ENCODE measurements around the gene GPR31. TPM values are rescaled to one million over a fixed set of nuclear protein-coding genes. Genes with fewer than 3 reads are reported as not detected.

The GPR31 gene
- total RNA-seq, 1 donor from 2014 or later = not detected

DNA sequence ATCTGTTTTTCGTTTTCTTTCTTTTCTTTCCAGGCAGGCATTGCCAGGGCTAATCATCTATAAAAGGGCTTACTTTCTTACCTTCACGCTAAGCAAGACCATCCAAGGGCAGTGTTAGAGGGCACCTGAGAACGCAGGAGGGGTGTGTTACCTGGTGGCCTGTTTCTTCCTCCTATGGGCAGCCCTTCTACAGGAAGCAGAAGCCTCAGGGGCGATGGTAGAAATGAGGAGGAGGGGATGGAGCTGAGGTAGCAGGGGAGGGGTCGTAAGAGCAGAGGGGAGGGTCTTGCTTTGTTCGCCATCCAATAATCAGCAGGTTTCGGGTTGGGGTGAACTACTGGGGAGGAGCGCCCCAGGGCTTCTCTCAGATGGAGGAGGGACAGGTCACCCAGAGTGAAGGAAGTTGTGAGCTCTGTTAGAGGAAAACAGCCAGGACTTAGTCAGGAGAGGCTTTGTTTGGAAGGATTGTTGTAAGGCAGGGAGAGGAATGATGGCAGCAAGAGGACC, 36.4 kb downstream of the GPR31 start:
- Histone ChIP-seq H3K79me2 (ENCODE audit: insufficient read depth, low read length) (no peaks in the 10 kb centered on the region), H3K9me3 (ENCODE audit: insufficient read depth, low read depth, low read length) (no peaks in the 10 kb centered on the region), H4K20me1 (ENCODE audit: insufficient read depth, low read length) (no peaks in the 10 kb centered on the region), H3K36me3 (ENCODE audit: insufficient read depth, low read length) (no peaks in the 10 kb centered on the region), H3K27me3 (ENCODE audit: insufficient read depth, low read length) (no peaks in the 10 kb centered on the region), H2AFZ (ENCODE audit: low read depth, low read length) (no peak overlapping the region), H3K4me3 (ENCODE audit: insufficient read depth, low read depth, low read length) (no peak overlapping the region), H3K4me2 (ENCODE audit: low read length) (no peak overlapping the region), H3K27ac (ENCODE audit: low read depth, low read length) (no peak overlapping the region), H3K9ac (ENCODE audit: low read length) (no peak overlapping the region), H3K4me1 (ENCODE audit: insufficient read depth, low read length) (no peaks in the 10 kb centered on the region)
- H3K36me3 Mint-ChIP-seq (ENCODE audit: low read depth, unreplicated experiment) = no peaks in the 10 kb centered on the region
- peaks cover 5% of the 10 kb centered on the region for H3K9me3 Mint-ChIP-seq (ENCODE audit: unreplicated experiment)
- DNase-seq (ENCODE audit: low read depth) = no peak
- no peaks in the 10 kb centered on the region for H3K4me1 Mint-ChIP-seq (ENCODE audit: low read depth, unreplicated experiment)
- H3K27ac Mint-ChIP-seq (ENCODE audit: unreplicated experiment) = no peak overlapping the region
- peaks cover 16% of the 10 kb centered on the region for H3K27me3 Mint-ChIP-seq (ENCODE audit: low read depth, unreplicated experiment)
- no peak for TF ChIP-seq EZH2 (IDR thresholded peaks at IDR 0.05; ENCODE audit: insufficient read depth, low read length)
- TF ChIP-seq, protein P1, sequence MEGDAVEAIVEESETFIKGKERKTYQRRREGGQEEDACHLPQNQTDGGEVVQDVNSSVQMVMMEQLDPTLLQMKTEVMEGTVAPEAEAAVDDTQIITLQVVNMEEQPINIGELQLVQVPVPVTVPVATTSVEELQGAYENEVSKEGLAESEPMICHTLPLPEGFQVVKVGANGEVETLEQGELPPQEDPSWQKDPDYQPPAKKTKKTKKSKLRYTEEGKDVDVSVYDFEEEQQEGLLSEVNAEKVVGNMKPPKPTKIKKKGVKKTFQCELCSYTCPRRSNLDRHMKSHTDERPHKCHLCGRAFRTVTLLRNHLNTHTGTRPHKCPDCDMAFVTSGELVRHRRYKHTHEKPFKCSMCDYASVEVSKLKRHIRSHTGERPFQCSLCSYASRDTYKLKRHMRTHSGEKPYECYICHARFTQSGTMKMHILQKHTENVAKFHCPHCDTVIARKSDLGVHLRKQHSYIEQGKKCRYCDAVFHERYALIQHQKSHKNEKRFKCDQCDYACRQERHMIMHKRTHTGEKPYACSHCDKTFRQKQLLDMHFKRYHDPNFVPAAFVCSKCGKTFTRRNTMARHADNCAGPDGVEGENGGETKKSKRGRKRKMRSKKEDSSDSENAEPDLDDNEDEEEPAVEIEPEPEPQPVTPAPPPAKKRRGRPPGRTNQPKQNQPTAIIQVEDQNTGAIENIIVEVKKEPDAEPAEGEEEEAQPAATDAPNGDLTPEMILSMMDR (IDR thresholded peaks at IDR 0.05; ENCODE audit: insufficient read depth, low read depth, low read length) = no peak
- no peak for FAIRE-seq
- no peak overlapping the region for H3K4me3 Mint-ChIP-seq (ENCODE audit: unreplicated experiment)

DNA sequence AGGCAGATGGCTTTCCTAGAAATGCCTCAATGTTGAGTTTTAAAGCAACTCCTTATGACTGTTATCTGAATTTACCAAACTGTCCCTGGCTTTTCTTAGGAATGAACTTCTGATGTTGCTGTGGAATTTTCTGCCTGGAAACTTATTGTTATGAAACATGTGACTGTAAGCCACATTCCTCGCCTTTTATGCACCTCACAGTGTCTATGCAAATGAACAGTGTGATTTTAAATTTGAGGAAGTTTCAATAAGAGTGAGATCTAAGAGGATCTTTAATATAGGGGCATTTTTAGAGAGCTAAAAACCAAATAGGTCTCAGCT, 37.2 kb downstream of the GPR31 start:
- Histone ChIP-seq H3K9me3 (ENCODE audit: insufficient read depth, low read depth, low read length) (no peaks in the 10 kb centered on the region), H3K27me3 (ENCODE audit: insufficient read depth, low read length) (no peaks in the 10 kb centered on the region), H3K4me3 (ENCODE audit: insufficient read depth, low read depth, low read length) (no peak overlapping the region), H3K4me2 (ENCODE audit: low read length) (no peak overlapping the region), H4K20me1 (ENCODE audit: insufficient read depth, low read length) (no peaks in the 10 kb centered on the region), H3K36me3 (ENCODE audit: insufficient read depth, low read length) (no peaks in the 10 kb centered on the region), H3K79me2 (ENCODE audit: insufficient read depth, low read length) (no peaks in the 10 kb centered on the region), H3K4me1 (ENCODE audit: insufficient read depth, low read length) (no peaks in the 10 kb centered on the region), H3K27ac (ENCODE audit: low read depth, low read length) (no peak overlapping the region), H2AFZ (ENCODE audit: low read depth, low read length) (no peak overlapping the region), H3K9ac (ENCODE audit: low read length) (no peak overlapping the region)
- Mint-ChIP-seq H3K9me3 (ENCODE audit: unreplicated experiment) (peaks cover 5% of the 10 kb centered on the region), H3K27ac (ENCODE audit: unreplicated experiment) (no peak overlapping the region), H3K36me3 (ENCODE audit: low read depth, unreplicated experiment) (no peaks in the 10 kb centered on the region), H3K4me1 (ENCODE audit: low read depth, unreplicated experiment) (no peaks in the 10 kb centered on the region), H3K4me3 (ENCODE audit: unreplicated experiment) (no peak overlapping the region), H3K27me3 (ENCODE audit: low read depth, unreplicated experiment) (peaks cover 23% of the 10 kb centered on the region)
- no peak for TF ChIP-seq EZH2 (IDR thresholded peaks at IDR 0.05; ENCODE audit: insufficient read depth, low read length)
- no peak for DNase-seq (ENCODE audit: low read depth)
- FAIRE-seq = no peak

DNA sequence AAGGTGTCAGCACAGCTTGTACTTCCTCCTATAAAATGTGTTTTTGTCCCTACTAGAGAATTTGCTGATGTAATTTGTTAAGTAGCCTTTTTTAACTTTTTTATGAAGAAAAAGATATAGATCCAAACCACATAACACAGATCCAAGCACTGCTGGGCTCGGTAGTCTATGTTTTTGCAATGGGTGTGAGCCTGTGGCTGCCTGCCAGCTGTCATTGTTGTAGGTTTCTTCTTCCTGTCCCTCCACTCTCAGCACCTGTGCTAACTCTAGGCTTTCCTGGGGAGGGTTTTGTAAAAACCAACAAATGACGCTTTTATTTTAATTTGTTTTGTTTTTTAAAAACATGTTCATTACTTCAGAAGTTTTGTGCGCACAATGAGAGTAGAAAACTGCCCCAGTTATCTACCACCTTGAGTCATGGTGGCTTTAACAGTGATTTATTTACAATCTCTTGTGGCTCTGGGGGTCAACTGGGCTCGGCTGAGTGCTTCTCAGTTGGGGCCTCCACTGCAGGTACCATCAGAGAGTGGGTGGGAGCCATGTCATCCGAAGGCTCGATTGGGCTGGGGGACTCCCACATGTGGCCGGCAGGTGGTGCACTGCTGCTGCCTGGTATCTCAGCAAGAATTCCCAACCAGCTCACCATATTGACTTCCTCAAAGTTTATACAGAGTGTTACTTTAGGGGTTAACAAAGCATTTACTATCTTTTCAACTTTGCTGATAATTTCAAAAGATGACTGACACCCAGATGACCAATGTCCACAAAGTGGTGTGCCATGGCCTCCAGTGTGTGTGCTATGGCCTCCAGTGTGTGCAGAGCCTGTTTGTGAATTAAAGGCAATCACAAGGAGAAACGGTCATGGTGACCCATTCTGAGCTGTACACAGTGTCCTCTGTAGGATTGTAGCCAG, 37.9 kb downstream of the GPR31 start:
- no peak overlapping the region for H3K27ac Mint-ChIP-seq (ENCODE audit: unreplicated experiment)
- peaks cover 25% of the 10 kb centered on the region for H3K27me3 Mint-ChIP-seq (ENCODE audit: low read depth, unreplicated experiment)
- H3K4me1 Mint-ChIP-seq (ENCODE audit: low read depth, unreplicated experiment) = no peaks in the 10 kb centered on the region
- H3K36me3 Mint-ChIP-seq (ENCODE audit: low read depth, unreplicated experiment) = no peaks in the 10 kb centered on the region
- Histone ChIP-seq H3K4me3 (ENCODE audit: insufficient read depth, low read depth, low read length) (no peak overlapping the region), H3K36me3 (ENCODE audit: insufficient read depth, low read length) (no peaks in the 10 kb centered on the region), H2AFZ (ENCODE audit: low read depth, low read length) (no peak overlapping the region), H3K27ac (ENCODE audit: low read depth, low read length) (no peak overlapping the region), H3K9ac (ENCODE audit: low read length) (no peak overlapping the region), H3K79me2 (ENCODE audit: insufficient read depth, low read length) (no peaks in the 10 kb centered on the region), H3K4me2 (ENCODE audit: low read length) (no peak overlapping the region), H3K9me3 (ENCODE audit: insufficient read depth, low read depth, low read length) (no peaks in the 10 kb centered on the region), H3K27me3 (ENCODE audit: insufficient read depth, low read length) (no peaks in the 10 kb centered on the region), H3K4me1 (ENCODE audit: insufficient read depth, low read length) (no peaks in the 10 kb centered on the region), H4K20me1 (ENCODE audit: insufficient read depth, low read length) (no peaks in the 10 kb centered on the region)
- FAIRE-seq (no peak), DNase-seq (ENCODE audit: low read depth) (no peak)
- peaks cover 5% of the 10 kb centered on the region for H3K9me3 Mint-ChIP-seq (ENCODE audit: unreplicated experiment)
- no peak for TF ChIP-seq EZH2 (IDR thresholded peaks at IDR 0.05; ENCODE audit: insufficient read depth, low read length)
- TF ChIP-seq, protein P1 (IDR thresholded peaks at IDR 0.05; ENCODE audit: insufficient read depth, low read depth, low read length) = no peak
- H3K4me3 Mint-ChIP-seq (ENCODE audit: unreplicated experiment) = no peak overlapping the region

Measured in astrocyte (in vitro differentiated cells and primary cell).